ENCODE measurements around the gene IL13.

The IL13 gene

DNA sequence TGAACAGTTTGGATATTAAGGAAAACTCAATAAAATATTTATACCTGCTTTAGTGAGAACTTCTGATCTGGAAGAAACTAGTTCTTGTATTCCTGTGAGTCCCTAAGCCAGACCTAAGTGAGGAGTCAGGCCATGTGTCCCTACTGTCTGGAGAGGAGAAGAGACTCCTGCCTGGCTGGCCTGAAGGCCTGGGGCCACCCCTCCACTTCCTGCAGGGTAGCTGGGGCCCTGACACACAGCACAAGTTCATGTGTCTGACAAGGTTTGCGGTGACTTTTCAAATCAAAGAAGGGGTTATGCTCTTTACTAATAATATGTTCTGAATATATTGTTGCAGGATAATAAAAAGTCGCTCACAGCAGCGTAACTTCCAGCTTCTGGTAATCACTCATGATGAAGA, 16.1 kb upstream of the IL13 start:
- FAIRE-seq = no peak
- TF ChIP-seq CTCF (IDR thresholded peaks at IDR 0.05; ENCODE audit: insufficient read depth, missing control alignments) = no peak
- DNase-seq (ENCODE audit: insufficient read length, low spot score) = no peak

GRCh38 chr5:132644177-132644576, 13.8 kb upstream of the IL13 start:
- FAIRE-seq = no peak
- DNase-seq (ENCODE audit: insufficient read length, low spot score) = no peak
- no peak for TF ChIP-seq CTCF (IDR thresholded peaks at IDR 0.05; ENCODE audit: insufficient read depth, missing control alignments)

DNA sequence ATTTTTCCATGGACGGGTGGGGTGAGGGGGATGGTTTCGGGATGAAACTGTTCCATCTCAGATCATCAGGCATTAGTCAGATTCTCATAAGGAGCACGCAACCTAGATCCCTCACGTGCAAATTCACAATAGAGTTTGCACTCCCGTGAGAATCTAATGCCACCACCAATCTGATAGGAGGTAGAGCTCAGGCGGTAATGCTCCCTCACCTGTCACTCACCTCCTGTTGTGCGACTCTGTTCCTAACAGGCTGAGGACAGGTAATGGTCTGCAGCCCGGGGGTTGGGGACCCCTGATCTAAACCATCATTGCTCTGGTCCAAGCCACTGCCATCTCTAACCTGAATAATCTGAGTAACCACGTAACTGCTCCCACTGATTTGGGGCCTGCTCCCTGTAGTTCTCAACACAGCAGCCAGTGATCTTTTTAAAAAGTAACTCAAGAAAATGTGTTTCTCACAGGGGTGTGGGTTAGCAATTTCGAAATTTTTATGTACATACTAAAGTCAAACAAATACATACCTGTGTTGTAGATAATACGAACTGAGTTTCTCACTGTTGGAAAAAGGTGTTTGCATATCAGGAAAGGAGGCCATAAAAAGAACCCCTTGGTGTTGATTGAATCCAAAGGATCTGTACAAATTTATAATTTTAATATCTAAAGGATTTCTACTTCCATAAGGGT, 11.2 kb upstream of the IL13 start:
- no peak for TF ChIP-seq CTCF (IDR thresholded peaks at IDR 0.05; ENCODE audit: insufficient read depth, missing control alignments)
- FAIRE-seq (no peak), DNase-seq (ENCODE audit: insufficient read length, low spot score) (no peak)

GRCh38 chr5:132647473-132647872, 10.5 kb upstream of the IL13 start:
- no peak for DNase-seq (ENCODE audit: insufficient read length, low spot score)
- no peak for FAIRE-seq
- no peak for TF ChIP-seq CTCF (IDR thresholded peaks at IDR 0.05; ENCODE audit: insufficient read depth, missing control alignments)

- no peak for FAIRE-seq
- TF ChIP-seq CTCF (IDR thresholded peaks at IDR 0.05; ENCODE audit: insufficient read depth, missing control alignments) = no peak
- no peak for DNase-seq (ENCODE audit: insufficient read length, low spot score)
Observed at GRCh38 chr5:132648355-132648754, 9.6 kb upstream of the IL13 start.

DNA sequence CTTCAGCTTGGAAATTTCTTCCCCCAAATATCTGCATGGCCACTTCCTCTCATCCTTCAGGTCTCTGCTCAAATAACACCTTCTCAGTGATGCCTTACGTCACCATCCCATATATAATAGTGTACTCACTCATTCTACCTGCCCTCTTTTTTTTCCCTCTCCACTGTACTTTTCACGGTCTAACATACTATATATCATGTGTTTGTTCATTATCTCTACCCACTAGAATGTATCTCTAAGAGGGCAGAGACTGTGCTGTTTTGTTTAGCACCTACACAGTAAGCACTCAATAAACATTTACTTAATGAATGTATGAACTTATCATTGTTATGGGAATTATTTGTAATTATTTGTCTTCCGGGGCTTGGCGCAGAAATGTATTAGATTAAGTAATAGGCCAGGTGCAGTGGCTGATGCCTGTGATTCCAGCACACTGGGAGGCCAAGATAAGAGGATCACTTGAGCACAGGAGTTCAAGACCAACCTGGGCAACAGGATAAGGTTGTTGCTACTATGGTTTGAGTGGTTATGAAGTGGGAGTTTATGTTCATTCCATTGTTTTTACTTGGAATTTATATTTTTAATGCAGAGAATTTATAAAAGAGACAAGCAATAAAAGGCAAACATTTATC, 6.0 kb upstream of the IL13 start:
- FAIRE-seq (no peak), DNase-seq (ENCODE audit: insufficient read length, low spot score) (no peak)
- no peak for TF ChIP-seq CTCF (IDR thresholded peaks at IDR 0.05; ENCODE audit: insufficient read depth, missing control alignments)

- DNase-seq (ENCODE audit: insufficient read length, low spot score) (no peak), FAIRE-seq (no peak)
- no peak for TF ChIP-seq CTCF (IDR thresholded peaks at IDR 0.05; ENCODE audit: insufficient read depth, missing control alignments)
Observed at GRCh38 chr5:132653716-132654115, 4.3 kb upstream of the IL13 start.
